Subcutaneous abdominal adipose tissue (tissue), 5 donors: ENCODE results near the gene TRMT44.

ENCODE experiments used
- H3K27ac ChIP-seq: one replicate; pipeline ENCODE4 v1.7.0; 2013; ENCODE audit warnings: low read depth, mild to moderate bottlenecking, inconsistent platforms, low read length, moderate library complexity
- H3K27me3 ChIP-seq, 5 donors: one replicate each; pipeline ENCODE4 v1.7.0; 2013; ENCODE audit warnings: low read length in 5 of 5, inconsistent platforms in 1 of 5; ENCODE audit not compliant: control insufficient read depth in 5 of 5, insufficient read depth in 4 of 5
- H3K36me3 ChIP-seq, 5 donors: one replicate each; pipeline ENCODE4 v1.7.0; 2013; ENCODE audit warnings: low read length in 5 of 5; ENCODE audit not compliant: control insufficient read depth in 5 of 5, insufficient read depth in 5 of 5
- H3K4me1 ChIP-seq, 5 donors: one replicate each; pipeline ENCODE4 v1.7.0; 2013; ENCODE audit warnings: low read length in 5 of 5, mild to moderate bottlenecking in 3 of 5, moderate library complexity in 1 of 5; ENCODE audit not compliant: control insufficient read depth in 5 of 5, insufficient read depth in 5 of 5
- H3K4me3 ChIP-seq, 5 donors: one replicate each; pipeline ENCODE4 v1.7.0; 2013; ENCODE audit warnings: low read length in 5 of 5, low read depth in 1 of 5
- H3K9ac ChIP-seq, 5 donors: one replicate each; pipeline ENCODE4 v1.7.0; 2013; ENCODE audit warnings: low read length in 5 of 5, mild to moderate bottlenecking in 4 of 5, moderate library complexity in 3 of 5
- H3K9me3 ChIP-seq, 5 donors: one replicate each; pipeline ENCODE4 v1.7.0; 2013; ENCODE audit warnings: low read length in 5 of 5; ENCODE audit not compliant: control insufficient read depth in 5 of 5
- donor health status: healthy.
- donor health status: healthy.
- donor health status: healthy.
- donor health status: healthy.
- donor health status: healthy.

Gene TRMT44

GRCh38 chr4:8525383-8526120 lies 85.0 kb downstream of the TRMT44 start:
- Histone ChIP-seq H3K27ac (no peak overlapping the region), H3K9me3 (peaks cover 0 to 8% (median 5%) of the 10 kb centered on the region in 5 donors), H3K9ac (peak overlapping the region in 1 of 5 donors; percentile 7), H3K27me3 (peaks cover 0 to 3% (median 0%) of the 10 kb centered on the region in 5 donors), H3K36me3 (no peaks in the 10 kb centered on the region), H3K4me1 (peaks cover 0 to 25% (median 22%) of the 10 kb centered on the region in 5 donors), H3K4me3 (no peak overlapping the region)
